CD14-positive monocyte (primary cell): ENCODE data around the gene COX6B1. TPM values are rescaled to one million over a fixed set of nuclear protein-coding genes. Genes with fewer than 3 reads are reported as not detected.
"Not testable (repeated sequence)": the region's sequence is repeated elsewhere in the genome, so short reads cannot be mapped to it uniquely, and the experiment has no call there.

Source experiments
- DNase-seq, 3 donors: peaks; one replicate each; pipeline ENCODE4 v3.0.0-alpha.2; 2011 to 2022
- H2AFZ ChIP-seq: 2 replicates; pipeline ENCODE4 v1.6.0; 2012; ENCODE audit warnings: mild to moderate bottlenecking, low read depth, low read length, inconsistent platforms; ENCODE audit not compliant: insufficient read depth, poor library complexity, severe bottlenecking
- H3K27ac ChIP-seq, 2 donors: 1 replicate in 1 of 2; 2 replicates in 1 of 2; pipeline ENCODE4 v1.5.1; 2012 to 2013; ENCODE audit warnings: low read length in 2 of 2, control low read depth in 1 of 2, inconsistent platforms in 1 of 2, low read depth in 1 of 2, mild to moderate bottlenecking in 1 of 2
- H3K27me3 ChIP-seq, 2 donors: one replicate each; pipeline versions ENCODE4 v1.6.0 to v1.6.1; 2011 to 2013; ENCODE audit warnings: low read length in 2 of 2; ENCODE audit not compliant: control insufficient read depth in 2 of 2, insufficient read depth in 2 of 2
- H3K36me3 ChIP-seq, 2 donors: replicated peaks in 1 of 2; 1 replicate in 1 of 2; 2 replicates in 1 of 2; pipeline versions ENCODE4 v1.5.1 to v1.6.1; 2012 to 2013; ENCODE audit warnings: low read length in 2 of 2, control low read depth in 1 of 2, inconsistent platforms in 1 of 2, mild to moderate bottlenecking in 1 of 2; ENCODE audit not compliant: insufficient read depth in 2 of 2, control insufficient read depth in 1 of 2
- H3K4me1 ChIP-seq, 2 donors: 1 replicate in 1 of 2; 2 replicates in 1 of 2; pipeline versions ENCODE4 v1.5.1 to v1.6.1; 2012 to 2013; ENCODE audit warnings: low read length in 2 of 2, control low read depth in 1 of 2, inconsistent platforms in 1 of 2, mild to moderate bottlenecking in 1 of 2, moderate library complexity in 1 of 2; ENCODE audit not compliant: insufficient read depth in 2 of 2, control insufficient read depth in 1 of 2
- H3K4me2 ChIP-seq: replicated peaks from 2 replicates; pipeline ENCODE3; 2012; ENCODE audit warnings: low read length, moderate library complexity, mild to moderate bottlenecking; ENCODE audit not compliant: poor library complexity, severe bottlenecking; ENCODE audit errors: extremely low read depth
- H3K4me3 ChIP-seq, 3 experiments: fragments of 200-600 bp in 1 of 3; sonication (generic) in 1 of 3; replicated peaks in 1 of 3; 1 replicate in 2 of 3; 2 replicates in 1 of 3; pipeline ENCODE4 v1.5.1; 2011 to 2013; ENCODE audit warnings: low read length in 3 of 3, mild to moderate bottlenecking in 3 of 3, control low read depth in 2 of 3, low read depth in 2 of 3, inconsistent platforms in 1 of 3, moderate library complexity in 1 of 3
- H3K79me2 ChIP-seq: 2 replicates; pipeline ENCODE4 v1.6.0; 2012; ENCODE audit warnings: mild to moderate bottlenecking, control low read depth, inconsistent platforms, low read length, moderate library complexity; ENCODE audit not compliant: insufficient read depth
- H3K9ac ChIP-seq: 2 replicates; pipeline ENCODE4 v1.6.0; 2017; ENCODE audit warnings: low read length, mild to moderate bottlenecking; ENCODE audit not compliant: insufficient read depth, poor library complexity, severe bottlenecking
- H3K9me3 ChIP-seq, 2 donors: replicated peaks in 1 of 2; 1 replicate in 1 of 2; 2 replicates in 1 of 2; pipeline versions ENCODE4 v1.5.1 to v1.6.1; 2012 to 2013; ENCODE audit warnings: low read length in 2 of 2, control low read depth in 1 of 2; ENCODE audit not compliant: control insufficient read depth in 1 of 2, insufficient read depth in 1 of 2
- H4K20me1 ChIP-seq: 2 replicates; pipeline ENCODE4 v1.6.0; 2012; ENCODE audit warnings: mild to moderate bottlenecking, low read length, control low read depth, moderate library complexity; ENCODE audit not compliant: insufficient read depth
- H3K27ac Mint-ChIP-seq, 7 donors: one replicate each; pipeline ENCODE4 v1.8.0; 2020; ENCODE audit warnings: mild to moderate bottlenecking in 7 of 7, mixed read lengths in 7 of 7, moderate library complexity in 6 of 7, inconsistent platforms in 2 of 7
- H3K27me3 Mint-ChIP-seq, 3 donors: one replicate each; pipeline ENCODE4 v1.8.0; 2021 to 2022; ENCODE audit warnings: low read depth in 3 of 3, mild to moderate bottlenecking in 3 of 3, mixed read lengths in 3 of 3, moderate library complexity in 3 of 3, inconsistent platforms in 1 of 3
- H3K36me3 Mint-ChIP-seq, 2 donors: one replicate each; pipeline ENCODE4 v1.8.0; 2020; ENCODE audit warnings: mixed read lengths in 2 of 2, inconsistent platforms in 1 of 2, mild to moderate bottlenecking in 1 of 2
- H3K4me1 Mint-ChIP-seq: one replicate; pipeline ENCODE4 v1.8.0; 2020; ENCODE audit warnings: mild to moderate bottlenecking, mixed read lengths
- H3K4me3 Mint-ChIP-seq, 2 donors: one replicate each; pipeline ENCODE4 v1.8.0; 2020; ENCODE audit warnings: mild to moderate bottlenecking in 2 of 2, mixed read lengths in 2 of 2, moderate library complexity in 1 of 2
- H3K9me3 Mint-ChIP-seq, 7 donors: one replicate each; pipeline ENCODE4 v1.8.0; 2020 to 2022; ENCODE audit warnings: mixed read lengths in 7 of 7, mild to moderate bottlenecking in 6 of 7, moderate library complexity in 6 of 7, inconsistent platforms in 2 of 7
- WGBS: methylation state at CpG from one replicate; pipeline ENCODE4 v1.1.5; 2013; ENCODE audit warnings: missing lambda C conversion rate; ENCODE audit not compliant: insufficient coverage; 5-methylcytosine and 5-hydroxymethylcytosine counted together
- intact Hi-C, 2 donors: fragments of 100-400 bp; cut with micrococcal nuclease; formaldehyde crosslinking; loops; one replicate each; pipeline versions ENCODE4 v1.15.0 to v1.15.1; 2023
- polyA plus RNA-seq, 3 donors: library from polyadenylated mRNA; depleted of rRNA in 1 of 3; unstranded in 2 of 3; stranded (reverse) in 1 of 3; fragments of 300-500 nt in 2 of 3; fragments of >200 nt in 1 of 3; fragmentation: Illumina TruSeq in 2 of 3; gene quantifications; 1 replicate in 2 of 3; 2 replicates in 1 of 3; pipeline ENCODE4 v1.2.3, GENCODE V29; 2012 to 2021
- TF ChIP-seq, protein P1 (sequence below): fragments of 200-600 bp; IDR thresholded peaks from one replicate; pipeline ENCODE4 v1.8.0; 2022; ENCODE audit warnings: antibody characterized with exemption, mild to moderate bottlenecking

COX6B1 gene
- polyA plus RNA-seq, 3 donors: 611 to 948 (median 825) TPM

GRCh38 chr19:35607170-35607569 is 41.0 kb upstream of the COX6B1 start:
- H3K4me1 Mint-ChIP-seq: peaks cover 28% of the 10 kb centered on the region
- H3K4me3 Mint-ChIP-seq, H2AFZ ChIP-seq, H3K9ac ChIP-seq, H3K27me3 ChIP-seq, DNase-seq, H4K20me1 ChIP-seq, H3K27ac Mint-ChIP-seq, H3K79me2 ChIP-seq, H3K4me3 ChIP-seq, H3K27me3 Mint-ChIP-seq, intact Hi-C loops, H3K36me3 Mint-ChIP-seq, H3K4me2 ChIP-seq, H3K36me3 ChIP-seq, H3K27ac ChIP-seq: not testable (repeated sequence)
- Histone ChIP-seq H3K4me1 (peaks cover 21 to 23% of the 10 kb centered on the region in 2 donors), H3K9me3 (peaks cover 27 to 31% of the 10 kb centered on the region in 2 donors)
- no CpG with 5 or more reads among the region's 8 CpGs for WGBS
- peaks cover 14 to 38% (median 36%) of the 10 kb centered on the region in 7 donors for H3K9me3 Mint-ChIP-seq

GRCh38 chr19:35607661-35608060 is 40.5 kb upstream of the COX6B1 start:
- Histone ChIP-seq H4K20me1 (no peaks in the 10 kb centered on the region), H3K4me3 (no peak overlapping the region), H3K9me3 (peaks cover 27 to 31% of the 10 kb centered on the region in 2 donors), H2AFZ (no peak overlapping the region), H3K4me1 (peaks cover 26 to 27% of the 10 kb centered on the region in 2 donors), H3K79me2 (peaks cover under 1% of the 10 kb centered on the region), H3K4me2 (no peak overlapping the region), H3K36me3 (no peaks in the 10 kb centered on the region), H3K27ac (no peak overlapping the region), H3K27me3 (no peaks in the 10 kb centered on the region), H3K9ac (no peak overlapping the region)
- peaks cover 0 to 3% of the 10 kb centered on the region in 2 donors for H3K36me3 Mint-ChIP-seq
- intact Hi-C loops: no loop called here
- no CpG with 5 or more reads among the region's 3 CpGs for WGBS
- DNase-seq: no peak
- peaks cover 14 to 38% (median 36%) of the 10 kb centered on the region in 7 donors for H3K9me3 Mint-ChIP-seq
- H3K4me3 Mint-ChIP-seq: no peak overlapping the region
- TF ChIP-seq, protein P1, sequence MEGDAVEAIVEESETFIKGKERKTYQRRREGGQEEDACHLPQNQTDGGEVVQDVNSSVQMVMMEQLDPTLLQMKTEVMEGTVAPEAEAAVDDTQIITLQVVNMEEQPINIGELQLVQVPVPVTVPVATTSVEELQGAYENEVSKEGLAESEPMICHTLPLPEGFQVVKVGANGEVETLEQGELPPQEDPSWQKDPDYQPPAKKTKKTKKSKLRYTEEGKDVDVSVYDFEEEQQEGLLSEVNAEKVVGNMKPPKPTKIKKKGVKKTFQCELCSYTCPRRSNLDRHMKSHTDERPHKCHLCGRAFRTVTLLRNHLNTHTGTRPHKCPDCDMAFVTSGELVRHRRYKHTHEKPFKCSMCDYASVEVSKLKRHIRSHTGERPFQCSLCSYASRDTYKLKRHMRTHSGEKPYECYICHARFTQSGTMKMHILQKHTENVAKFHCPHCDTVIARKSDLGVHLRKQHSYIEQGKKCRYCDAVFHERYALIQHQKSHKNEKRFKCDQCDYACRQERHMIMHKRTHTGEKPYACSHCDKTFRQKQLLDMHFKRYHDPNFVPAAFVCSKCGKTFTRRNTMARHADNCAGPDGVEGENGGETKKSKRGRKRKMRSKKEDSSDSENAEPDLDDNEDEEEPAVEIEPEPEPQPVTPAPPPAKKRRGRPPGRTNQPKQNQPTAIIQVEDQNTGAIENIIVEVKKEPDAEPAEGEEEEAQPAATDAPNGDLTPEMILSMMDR: no peak
- peaks cover 0 to 7% (median 2%) of the 10 kb centered on the region in 3 donors for H3K27me3 Mint-ChIP-seq
- H3K4me1 Mint-ChIP-seq: peaks cover 30% of the 10 kb centered on the region
- no peak overlapping the region for H3K27ac Mint-ChIP-seq
